GM21526 (cell line): ENCODE measurements around the gene SLC12A8.

ENCODE experiments used
- ATAC-seq: cut with Tn5 transposase; IDR thresholded peaks from one replicate; pipeline ENCODE4 v1.9.1; 2021; ENCODE audit warnings: moderate library complexity; ENCODE audit not compliant: unreplicated experiment, low FRiP score

The SLC12A8 gene

GRCh38 chr3:125042725-125043406 is 169.7 kb downstream of the SLC12A8 start:
- no peak for ATAC-seq

- no peak for ATAC-seq
Observed at GRCh38 chr3:125039131-125040100, 173.1 kb downstream of the SLC12A8 start.

GRCh38 chr3:125037498-125038150 is 174.9 kb downstream of the SLC12A8 start:
- no peak for ATAC-seq

GRCh38 chr3:125035217-125035616 is 177.3 kb downstream of the SLC12A8 start:
- no peak for ATAC-seq

- no peak for ATAC-seq
Observed at GRCh38 chr3:125033616-125034015, 178.9 kb downstream of the SLC12A8 start.

- no peak for ATAC-seq
Observed at GRCh38 chr3:125033135-125033534, 179.4 kb downstream of the SLC12A8 start.

- no peak for ATAC-seq
Observed at GRCh38 chr3:125032683-125033082, 179.9 kb downstream of the SLC12A8 start.
